ENCODE measurements around the gene HOXC10. TPM values are rescaled to one million over a fixed set of nuclear protein-coding genes. Genes with fewer than 3 reads are reported as not detected.

The HOXC10 gene
- total RNA-seq, 2 donors from 2014 or later = 0.51 to 7.2 TPM

DNA sequence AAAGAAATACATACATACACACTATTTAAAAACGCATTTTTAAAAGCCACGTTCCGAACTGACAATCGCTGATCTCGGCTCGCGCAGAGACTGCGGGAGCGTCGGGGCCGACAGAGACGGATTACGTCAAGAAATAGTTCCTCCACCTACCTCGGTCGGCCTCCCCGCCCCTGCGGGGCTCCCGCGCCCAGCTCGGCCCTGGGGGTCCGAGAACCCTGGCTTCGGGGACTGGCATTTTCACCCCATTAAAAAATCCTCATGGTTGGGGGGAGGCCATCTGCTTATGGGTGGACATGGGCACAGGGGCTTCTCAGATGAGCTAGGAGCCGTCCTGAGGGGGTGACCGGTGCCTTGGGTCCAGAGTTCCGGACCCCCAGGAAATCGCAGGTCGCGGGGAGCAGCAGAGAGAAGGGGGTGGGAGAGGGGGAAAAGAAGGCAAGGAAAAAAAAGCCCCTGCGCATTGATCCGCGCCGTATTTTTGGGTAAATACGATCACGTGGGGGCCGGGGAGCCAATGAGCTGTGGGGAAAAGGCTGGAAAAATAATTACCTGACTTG lies 14.7 kb downstream of the HOXC10 start:
- peaks cover 87% of the 10 kb centered on the region for H3K27me3 ChIP-seq (replicated peaks; ENCODE audit: insufficient read depth)
- no peaks in the 10 kb centered on the region for H3K36me3 ChIP-seq
- intact Hi-C loops (cut with DNase I) = no loop called here
- no peak for DNase-seq (ENCODE audit: low spot score)
- H3K27ac ChIP-seq = no peak overlapping the region
- TF ChIP-seq POLR2A (IDR thresholded peaks at IDR 0.05) (no peak), POLR2AphosphoS5 (IDR thresholded peaks at IDR 0.05) (no peak)
- TF ChIP-seq, protein P1, sequence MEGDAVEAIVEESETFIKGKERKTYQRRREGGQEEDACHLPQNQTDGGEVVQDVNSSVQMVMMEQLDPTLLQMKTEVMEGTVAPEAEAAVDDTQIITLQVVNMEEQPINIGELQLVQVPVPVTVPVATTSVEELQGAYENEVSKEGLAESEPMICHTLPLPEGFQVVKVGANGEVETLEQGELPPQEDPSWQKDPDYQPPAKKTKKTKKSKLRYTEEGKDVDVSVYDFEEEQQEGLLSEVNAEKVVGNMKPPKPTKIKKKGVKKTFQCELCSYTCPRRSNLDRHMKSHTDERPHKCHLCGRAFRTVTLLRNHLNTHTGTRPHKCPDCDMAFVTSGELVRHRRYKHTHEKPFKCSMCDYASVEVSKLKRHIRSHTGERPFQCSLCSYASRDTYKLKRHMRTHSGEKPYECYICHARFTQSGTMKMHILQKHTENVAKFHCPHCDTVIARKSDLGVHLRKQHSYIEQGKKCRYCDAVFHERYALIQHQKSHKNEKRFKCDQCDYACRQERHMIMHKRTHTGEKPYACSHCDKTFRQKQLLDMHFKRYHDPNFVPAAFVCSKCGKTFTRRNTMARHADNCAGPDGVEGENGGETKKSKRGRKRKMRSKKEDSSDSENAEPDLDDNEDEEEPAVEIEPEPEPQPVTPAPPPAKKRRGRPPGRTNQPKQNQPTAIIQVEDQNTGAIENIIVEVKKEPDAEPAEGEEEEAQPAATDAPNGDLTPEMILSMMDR (IDR thresholded peaks at IDR 0.05) = no peak
- no peaks in the 10 kb centered on the region for H3K4me1 ChIP-seq (replicated peaks)
- no peaks in the 10 kb centered on the region for H3K9me3 ChIP-seq
- no peak overlapping the region for H3K4me3 ChIP-seq
- 2% methylated on average over 35 of the region's 35 CpGs for WGBS

DNA sequence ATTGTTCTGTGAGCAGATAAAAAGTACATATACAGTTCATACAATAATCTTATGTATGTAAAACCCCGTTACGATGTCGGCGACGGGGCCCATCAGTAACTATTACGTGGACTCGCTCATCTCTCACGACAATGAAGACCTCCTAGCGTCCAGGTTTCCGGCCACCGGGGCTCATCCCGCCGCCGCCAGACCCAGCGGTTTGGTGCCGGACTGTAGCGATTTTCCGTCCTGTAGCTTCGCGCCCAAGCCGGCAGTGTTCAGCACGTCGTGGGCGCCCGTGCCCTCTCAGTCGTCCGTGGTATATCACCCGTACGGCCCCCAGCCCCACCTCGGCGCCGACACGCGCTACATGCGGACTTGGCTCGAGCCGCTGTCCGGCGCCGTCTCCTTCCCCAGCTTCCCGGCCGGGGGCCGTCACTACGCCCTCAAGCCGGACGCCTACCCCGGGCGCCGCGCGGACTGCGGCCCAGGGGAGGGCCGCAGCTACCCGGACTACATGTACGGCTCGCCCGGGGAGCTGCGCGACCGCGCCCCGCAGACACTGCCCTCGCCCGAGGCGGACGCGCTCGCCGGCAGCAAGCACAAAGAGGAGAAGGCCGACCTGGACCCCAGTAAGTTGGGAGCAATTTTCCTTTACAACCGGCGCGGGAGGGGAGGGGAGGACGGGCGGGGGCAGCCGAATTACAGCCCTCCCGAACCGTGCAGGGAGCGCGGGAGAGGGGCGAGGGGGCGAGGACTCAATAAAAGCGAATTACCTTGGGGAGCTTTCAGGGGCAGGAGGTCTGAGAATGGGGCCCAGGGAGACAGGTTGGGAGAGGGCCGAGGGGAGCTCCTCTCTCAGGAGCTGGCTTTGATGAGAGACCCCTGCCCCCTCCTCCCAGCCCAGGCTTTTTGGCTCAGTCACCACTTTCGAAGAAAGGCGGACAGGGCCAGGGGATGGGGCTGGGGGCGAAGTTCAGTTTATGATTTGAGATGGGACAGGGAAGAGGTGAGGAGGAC lies 15.5 kb downstream of the HOXC10 start, which contains the start of gene HOXC9:
HOXC9 (plus strand) TSS at position 46 of the 999 bp plus-strand sequence; CDS start at position 74, 28 bp downstream.
- TF ChIP-seq, protein P1 (IDR thresholded peaks at IDR 0.05) = no peak
- no peak for TF ChIP-seq POLR2A (IDR thresholded peaks at IDR 0.05)
- no peak for TF ChIP-seq POLR2AphosphoS5 (IDR thresholded peaks at IDR 0.05)
- no peaks in the 10 kb centered on the region for H3K4me1 ChIP-seq (replicated peaks)
- intact Hi-C loops (cut with DNase I) = no loop called here

DNA sequence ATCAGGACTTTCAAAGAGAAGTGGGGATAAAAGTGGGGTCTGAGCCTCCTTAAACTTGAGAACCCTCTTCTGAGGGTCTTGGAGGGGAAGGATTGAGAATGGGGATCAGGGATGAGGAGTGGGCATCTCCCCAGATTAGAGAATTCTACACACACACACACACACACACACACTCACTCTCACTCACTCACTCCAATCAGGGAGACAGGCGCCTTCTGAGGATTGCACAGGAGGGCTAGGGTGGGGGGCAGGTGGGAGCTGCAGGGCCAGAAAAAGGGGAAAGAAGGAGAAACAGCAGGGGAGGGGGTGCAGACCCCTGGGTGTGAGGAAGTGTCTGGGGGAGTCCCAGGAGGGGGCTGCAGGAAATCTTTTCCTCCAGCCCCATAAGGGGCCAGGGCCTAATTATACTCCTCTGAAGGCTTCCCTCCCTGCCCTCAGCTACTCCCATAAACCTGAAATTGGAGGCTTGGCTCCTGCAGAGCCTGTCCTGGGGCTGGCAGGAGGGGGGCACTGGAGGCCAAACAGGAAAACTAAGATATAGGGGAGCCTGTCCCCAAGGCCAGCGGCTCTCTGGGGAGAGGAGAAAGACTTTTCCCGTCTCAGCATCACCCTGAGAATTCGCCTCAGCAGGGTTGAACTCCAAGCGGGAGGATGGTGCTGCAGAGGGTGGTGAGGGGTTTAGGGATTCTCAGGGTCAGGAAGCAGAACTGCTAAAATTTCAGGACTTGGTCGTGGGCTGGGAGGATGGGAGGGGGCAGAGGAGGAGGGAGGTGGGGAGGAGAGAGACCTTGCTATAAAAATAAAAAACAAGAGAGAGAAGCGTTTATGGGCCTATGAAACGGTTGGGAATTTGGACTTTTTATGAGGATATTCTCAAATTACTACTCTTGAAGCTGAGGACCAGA lies 16.6 kb downstream of the HOXC10 start:
- H3K36me3 ChIP-seq = no peaks in the 10 kb centered on the region
- H3K4me3 ChIP-seq = no peak overlapping the region
- WGBS = 30% methylated on average over 8 of the region's 8 CpGs
- H3K27me3 ChIP-seq (replicated peaks; ENCODE audit: insufficient read depth) = peaks cover 84% of the 10 kb centered on the region
- DNase-seq (ENCODE audit: low spot score) = no peak
- H3K4me1 ChIP-seq (replicated peaks) = no peaks in the 10 kb centered on the region
- intact Hi-C loops (cut with DNase I) = no loop called here
- H3K9me3 ChIP-seq = no peaks in the 10 kb centered on the region
- no peak overlapping the region for H3K27ac ChIP-seq
- TF ChIP-seq POLR2A (IDR thresholded peaks at IDR 0.05) = no peak
- TF ChIP-seq, protein P1 (IDR thresholded peaks at IDR 0.05) = no peak
- no peak for TF ChIP-seq POLR2AphosphoS5 (IDR thresholded peaks at IDR 0.05)

More for the DNA sequence above, 15.5 kb downstream of the HOXC10 start, which contains the start of gene HOXC9:
- H3K36me3 ChIP-seq = no peaks in the 10 kb centered on the region
- H3K27ac ChIP-seq = no peak within 1 kb of the TSS
- 6% methylated on average over 70 of the region's 87 CpGs for WGBS
- no peak within 1 kb of the TSS for H3K4me3 ChIP-seq
- no peak for DNase-seq (ENCODE audit: low spot score)
- H3K27me3 ChIP-seq (replicated peaks; ENCODE audit: insufficient read depth) = peaks cover 89% of the 10 kb centered on the region
- no peaks in the 10 kb centered on the region for H3K9me3 ChIP-seq

DNA sequence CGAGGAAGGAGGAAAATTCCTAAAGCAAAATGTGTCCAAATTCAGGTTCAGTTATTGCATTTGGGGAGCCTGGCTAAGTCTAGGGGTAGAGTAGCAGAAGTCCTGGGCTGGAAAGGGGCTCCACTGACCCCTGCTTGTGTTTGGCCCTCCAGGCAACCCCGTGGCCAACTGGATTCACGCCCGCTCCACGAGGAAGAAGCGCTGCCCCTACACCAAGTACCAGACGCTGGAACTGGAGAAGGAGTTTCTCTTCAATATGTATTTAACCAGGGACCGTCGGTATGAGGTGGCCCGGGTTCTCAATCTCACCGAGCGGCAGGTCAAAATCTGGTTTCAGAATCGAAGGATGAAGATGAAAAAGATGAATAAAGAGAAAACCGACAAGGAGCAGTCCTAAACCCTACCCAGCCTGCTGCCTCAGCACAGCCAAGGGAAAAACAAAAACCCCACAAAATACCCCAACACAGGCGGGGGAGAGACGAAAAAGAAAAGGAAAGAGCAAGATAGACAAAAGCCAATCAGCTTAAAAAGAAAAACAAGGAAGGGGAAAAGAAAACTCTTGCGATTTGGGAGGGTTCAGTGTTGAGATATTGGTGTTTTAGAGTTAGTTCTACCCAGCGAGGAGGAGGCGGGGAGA lies 17.4 kb downstream of the HOXC10 start:
- no peak for DNase-seq (ENCODE audit: low spot score)
- Histone ChIP-seq H3K4me1 (replicated peaks) (no peaks in the 10 kb centered on the region), H3K9me3 (no peaks in the 10 kb centered on the region), H3K36me3 (no peaks in the 10 kb centered on the region), H3K27me3 (replicated peaks; ENCODE audit: insufficient read depth) (peaks cover 86% of the 10 kb centered on the region), H3K4me3 (no peak overlapping the region), H3K27ac (no peak overlapping the region)
- intact Hi-C loops (cut with DNase I) = no loop called here
- 24% methylated on average over 19 of the region's 19 CpGs for WGBS
- TF ChIP-seq POLR2AphosphoS5 (IDR thresholded peaks at IDR 0.05) = no peak
- TF ChIP-seq POLR2A (IDR thresholded peaks at IDR 0.05) = no peak
- TF ChIP-seq, protein P1 (IDR thresholded peaks at IDR 0.05) = no peak
